Muscle layer of duodenum (tissue), 2 donors: ENCODE data around the gene ERC1.

Experiments used
- H3K27ac ChIP-seq: one replicate; pipeline ENCODE4 v1.7.0; 2013; ENCODE audit warnings: mild to moderate bottlenecking, low read length
- H3K27me3 ChIP-seq: one replicate; pipeline ENCODE4 v1.7.0; 2013; ENCODE audit warnings: low read depth, mild to moderate bottlenecking, control low read depth, low read length
- H3K36me3 ChIP-seq, 2 donors: one replicate each; pipeline ENCODE4 v1.7.0; 2013; ENCODE audit warnings: low read length in 2 of 2, control low read depth in 1 of 2, mild to moderate bottlenecking in 1 of 2; ENCODE audit not compliant: insufficient read depth in 2 of 2, control insufficient read depth in 1 of 2
- H3K4me1 ChIP-seq, 2 donors: one replicate each; pipeline ENCODE4 v1.7.0; 2013; ENCODE audit warnings: low read length in 2 of 2, mild to moderate bottlenecking in 2 of 2, control low read depth in 1 of 2, moderate library complexity in 1 of 2; ENCODE audit not compliant: insufficient read depth in 2 of 2, control insufficient read depth in 1 of 2
- H3K4me3 ChIP-seq, 2 donors: one replicate each; pipeline ENCODE4 v1.7.0; 2013; ENCODE audit warnings: low read length in 2 of 2, low read depth in 1 of 2, mild to moderate bottlenecking in 1 of 2
- H3K9me3 ChIP-seq, 2 donors: one replicate each; pipeline ENCODE4 v1.7.0; 2013; ENCODE audit warnings: low read length in 2 of 2, control low read depth in 1 of 2, mild to moderate bottlenecking in 1 of 2; ENCODE audit not compliant: control insufficient read depth in 1 of 2
- donor health status: healthy.

ERC1 gene

DNA sequence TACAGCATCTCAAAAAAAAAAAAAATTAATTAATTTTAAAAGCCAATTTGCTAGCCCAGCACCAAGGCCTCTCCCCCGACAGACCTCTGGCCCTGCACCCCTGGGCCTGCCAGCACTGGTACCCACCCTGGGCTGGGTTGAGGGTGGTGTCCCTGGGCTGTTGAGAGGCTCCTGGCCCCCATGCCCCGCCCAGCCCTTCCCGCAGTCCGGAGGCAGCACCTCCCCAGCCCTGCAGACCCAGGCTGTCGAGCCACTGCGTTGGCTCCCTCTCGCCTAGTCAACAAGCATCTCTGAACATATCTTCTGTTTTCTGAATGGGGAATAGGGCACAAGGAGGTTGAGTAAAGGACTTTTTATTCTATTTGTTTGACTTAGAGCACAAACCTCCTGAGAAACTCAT, 516.3 kb downstream of the ERC1 start:
- H3K27me3 ChIP-seq, result no peaks in the 10 kb centered on the region
- H3K4me1 ChIP-seq, result peaks cover 0 to 10% of the 10 kb centered on the region in 2 donors
- no peaks in the 10 kb centered on the region for H3K9me3 ChIP-seq
- no peaks in the 10 kb centered on the region for H3K36me3 ChIP-seq
- H3K27ac ChIP-seq, result no peak overlapping the region
- H3K4me3 ChIP-seq, result no peak overlapping the region

DNA sequence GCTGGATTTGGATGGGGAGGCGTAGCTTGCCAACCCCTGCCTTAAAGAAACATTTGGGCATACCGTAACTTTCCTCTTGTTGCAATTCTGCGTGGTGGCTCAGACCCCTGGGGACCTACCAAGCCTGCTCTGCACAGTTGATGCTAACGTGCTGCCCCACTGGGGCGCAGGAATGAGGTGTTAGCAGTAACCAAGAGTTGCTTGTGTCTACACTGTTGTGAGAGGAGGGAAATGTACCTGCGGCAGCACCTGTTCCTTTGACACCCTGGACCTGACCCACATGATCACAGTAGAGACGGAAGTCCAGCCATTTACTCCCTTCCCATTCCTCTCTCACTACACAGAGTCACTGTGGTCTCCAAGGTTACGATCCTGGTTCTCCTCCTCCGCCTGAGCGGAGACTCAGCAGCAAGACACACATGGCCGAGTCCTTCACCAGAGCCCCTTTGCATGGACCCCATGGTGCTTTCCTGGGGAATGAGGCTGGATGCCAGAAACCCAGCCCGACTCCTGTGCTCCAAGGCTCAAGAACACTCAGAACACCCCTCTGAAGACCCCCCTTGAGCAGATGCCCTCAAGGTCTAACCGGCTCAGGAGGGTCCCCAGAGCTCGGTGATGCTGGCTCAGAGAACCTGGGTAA, 518.5 kb downstream of the ERC1 start:
- H3K4me1 ChIP-seq, result no peaks in the 10 kb centered on the region
- no peak overlapping the region for H3K4me3 ChIP-seq
- H3K9me3 ChIP-seq, result no peaks in the 10 kb centered on the region
- H3K36me3 ChIP-seq, result no peaks in the 10 kb centered on the region
- no peaks in the 10 kb centered on the region for H3K27me3 ChIP-seq
- H3K27ac ChIP-seq, result no peak overlapping the region

- H3K4me3 ChIP-seq, result no peak overlapping the region
These were observed 519.2 kb downstream of the ERC1 start for GRCh38 chr12:1510056-1510812.

DNA sequence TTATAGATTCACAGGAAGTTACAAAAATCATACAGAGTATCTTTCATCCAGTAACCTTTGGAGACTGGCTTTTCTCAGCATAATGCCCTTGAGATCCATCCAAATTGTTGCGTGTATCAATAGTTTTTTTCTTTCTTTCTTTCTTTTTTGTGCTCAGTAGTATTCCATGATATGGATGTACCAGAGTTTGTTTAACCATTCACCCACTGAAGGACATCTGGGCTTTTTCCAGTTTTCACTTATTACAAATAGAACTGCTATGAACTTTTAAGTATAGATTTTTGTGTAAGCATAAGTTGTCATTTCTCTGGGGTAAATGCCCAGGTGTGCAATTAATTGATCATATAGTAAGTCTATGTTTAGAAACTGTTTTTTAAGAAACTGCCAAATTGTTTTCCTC, 524.0 kb downstream of the ERC1 start:
- Histone ChIP-seq H3K4me3 (no peak overlapping the region), H3K27ac (no peak overlapping the region), H3K4me1 (no peaks in the 10 kb centered on the region), H3K27me3 (no peaks in the 10 kb centered on the region), H3K36me3 (no peaks in the 10 kb centered on the region), H3K9me3 (peaks cover 0 to 8% of the 10 kb centered on the region in 2 donors)

More at GRCh38 chr12:1510056-1510812, 519.2 kb downstream of the ERC1 start:
- no peaks in the 10 kb centered on the region for H3K4me1 ChIP-seq
- H3K27me3 ChIP-seq, result no peaks in the 10 kb centered on the region
- no peak overlapping the region for H3K27ac ChIP-seq
- peaks cover 0 to 6% of the 10 kb centered on the region in 2 donors for H3K9me3 ChIP-seq
- no peaks in the 10 kb centered on the region for H3K36me3 ChIP-seq

- Histone ChIP-seq H3K36me3 (no peaks in the 10 kb centered on the region), H3K9me3 (peaks cover 0 to 8% of the 10 kb centered on the region in 2 donors), H3K27me3 (no peaks in the 10 kb centered on the region), H3K4me3 (no peak overlapping the region), H3K27ac (no peak overlapping the region), H3K4me1 (no peaks in the 10 kb centered on the region)
These were observed 524.4 kb downstream of the ERC1 start for GRCh38 chr12:1515428-1515827.

- Histone ChIP-seq H3K27ac (no peak overlapping the region), H3K4me1 (no peaks in the 10 kb centered on the region), H3K27me3 (no peaks in the 10 kb centered on the region), H3K9me3 (peaks cover 0 to 8% of the 10 kb centered on the region in 2 donors), H3K36me3 (no peaks in the 10 kb centered on the region), H3K4me3 (no peak overlapping the region)
These were observed 526.0 kb downstream of the ERC1 start for GRCh38 chr12:1517007-1517406.

DNA sequence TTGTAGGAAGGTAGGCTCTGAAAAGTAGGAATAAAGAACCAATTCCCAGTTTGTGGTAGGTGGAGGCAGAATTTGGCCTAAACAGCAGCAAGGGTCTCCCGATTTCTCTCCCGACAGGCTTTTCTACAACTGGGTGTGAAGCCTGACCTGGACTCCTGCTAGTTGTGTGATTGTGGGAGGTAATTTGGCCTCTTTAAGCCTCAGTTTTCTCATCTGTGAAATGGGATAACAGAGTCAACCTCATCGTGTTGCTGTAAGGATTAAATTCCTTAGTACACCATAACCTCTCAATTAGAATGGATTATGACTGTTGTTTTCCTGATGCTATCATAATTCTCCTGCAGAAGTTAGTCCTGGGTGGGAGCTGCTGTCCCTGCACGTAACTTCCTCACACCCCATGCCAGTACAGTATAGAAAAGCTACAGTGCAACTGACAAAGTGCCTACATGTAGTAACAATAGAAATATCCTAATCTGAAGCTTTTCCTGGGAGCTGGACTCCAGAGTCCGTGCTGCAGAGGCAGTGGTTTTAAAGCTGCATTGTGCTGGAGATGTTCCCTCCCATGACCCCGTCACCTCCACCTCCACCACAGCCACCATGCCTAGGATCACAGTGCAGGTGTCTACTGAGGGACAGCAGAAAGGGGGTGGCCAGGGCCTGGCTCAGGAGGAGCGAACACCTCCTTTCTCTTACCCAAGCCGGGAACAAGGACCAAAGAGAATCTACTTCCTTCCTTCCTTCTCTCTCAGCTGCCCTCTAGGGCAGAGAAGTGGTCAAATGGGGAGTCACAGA, 526.9 kb downstream of the ERC1 start:
- Histone ChIP-seq H3K27me3 (no peaks in the 10 kb centered on the region), H3K27ac (no peak overlapping the region), H3K36me3 (no peaks in the 10 kb centered on the region), H3K4me1 (no peaks in the 10 kb centered on the region), H3K4me3 (no peak overlapping the region), H3K9me3 (peaks cover 0 to 8% of the 10 kb centered on the region in 2 donors)

DNA sequence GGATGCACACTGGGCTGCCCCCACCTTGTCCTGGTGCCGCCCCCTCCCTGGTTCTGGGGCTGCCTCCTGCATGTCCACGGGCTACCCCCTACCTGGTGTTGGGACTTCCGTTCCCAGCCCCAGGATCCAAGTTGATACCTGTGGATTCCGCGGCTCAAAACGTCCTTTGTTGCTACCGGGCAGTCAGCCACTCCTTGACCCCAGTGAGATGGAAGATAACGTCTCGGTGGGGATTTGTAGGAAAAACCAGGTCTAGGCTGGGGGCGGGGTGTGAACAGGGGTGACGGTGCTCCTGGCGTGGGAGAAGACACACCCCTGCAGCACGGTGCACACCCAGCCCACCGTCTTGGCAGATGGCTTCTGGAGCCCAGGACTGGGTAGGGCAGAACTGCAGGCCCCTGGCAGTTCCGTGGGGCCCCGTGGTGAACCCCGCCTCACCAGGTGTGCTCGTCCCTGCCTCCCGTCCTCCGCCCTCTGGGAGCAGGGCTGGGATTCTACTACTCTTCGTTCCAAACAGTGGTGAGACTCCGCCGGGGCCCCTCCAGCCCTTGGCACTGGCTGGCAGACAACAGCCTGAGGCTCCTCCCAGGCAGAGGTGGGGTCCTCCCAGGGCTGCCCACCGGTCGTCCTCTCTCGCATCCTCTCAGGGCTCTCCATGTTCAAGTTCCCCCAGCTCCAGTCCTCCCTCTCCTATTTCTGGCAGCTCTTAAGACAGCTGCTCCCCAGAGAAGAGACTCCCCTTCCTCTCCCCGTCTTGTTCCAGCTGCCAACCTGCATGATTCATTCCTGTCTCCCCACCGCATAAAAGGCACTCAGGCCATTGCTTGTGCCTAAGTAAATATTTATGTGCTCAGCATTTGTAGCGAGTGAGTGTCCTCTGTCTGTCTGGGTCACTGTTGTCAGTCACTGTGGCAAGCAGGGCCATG, 527.8 kb downstream of the ERC1 start:
- no peak overlapping the region for H3K27ac ChIP-seq
- no peaks in the 10 kb centered on the region for H3K36me3 ChIP-seq
- H3K9me3 ChIP-seq, result peaks cover 0 to 8% of the 10 kb centered on the region in 2 donors
- no peak overlapping the region for H3K4me3 ChIP-seq
- no peaks in the 10 kb centered on the region for H3K4me1 ChIP-seq
- no peaks in the 10 kb centered on the region for H3K27me3 ChIP-seq

DNA sequence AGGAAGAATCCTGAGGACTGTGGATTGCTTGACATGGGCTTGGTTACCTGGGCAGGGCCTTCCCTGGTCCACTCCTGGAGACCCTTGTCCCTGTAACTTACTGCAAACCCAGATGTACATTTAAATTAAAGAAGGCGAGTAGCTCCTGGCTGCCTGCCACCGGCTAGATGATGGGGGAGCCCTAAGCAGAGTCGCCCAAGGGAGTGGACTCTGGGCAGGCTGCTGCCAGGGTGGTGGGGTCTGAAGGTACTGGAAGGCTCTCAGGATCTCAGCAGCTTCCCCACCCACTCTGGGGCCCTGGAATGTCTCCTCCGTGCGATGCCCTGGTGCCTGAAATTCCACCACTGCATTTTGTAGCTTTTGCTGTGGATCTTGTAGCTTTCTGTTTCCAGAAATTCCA, 528.6 kb downstream of the ERC1 start:
- H3K36me3 ChIP-seq, result no peaks in the 10 kb centered on the region
- H3K4me1 ChIP-seq, result no peaks in the 10 kb centered on the region
- peaks cover 0 to 7% of the 10 kb centered on the region in 2 donors for H3K9me3 ChIP-seq
- H3K27me3 ChIP-seq, result no peaks in the 10 kb centered on the region
- H3K4me3 ChIP-seq, result no peak overlapping the region
- H3K27ac ChIP-seq, result no peak overlapping the region

GRCh38 chr12:1523046-1523445, 532.0 kb downstream of the ERC1 start:
- Histone ChIP-seq H3K36me3 (no peaks in the 10 kb centered on the region), H3K27ac (no peak overlapping the region), H3K4me1 (no peaks in the 10 kb centered on the region), H3K9me3 (no peaks in the 10 kb centered on the region), H3K27me3 (no peaks in the 10 kb centered on the region), H3K4me3 (no peak overlapping the region)
